Measurements from ENCODE around the gene SLX4IP.

GRCh38 chr20:10465135-10465534, 30.0 kb downstream of the SLX4IP start:
- TF ChIP-seq, protein P1, sequence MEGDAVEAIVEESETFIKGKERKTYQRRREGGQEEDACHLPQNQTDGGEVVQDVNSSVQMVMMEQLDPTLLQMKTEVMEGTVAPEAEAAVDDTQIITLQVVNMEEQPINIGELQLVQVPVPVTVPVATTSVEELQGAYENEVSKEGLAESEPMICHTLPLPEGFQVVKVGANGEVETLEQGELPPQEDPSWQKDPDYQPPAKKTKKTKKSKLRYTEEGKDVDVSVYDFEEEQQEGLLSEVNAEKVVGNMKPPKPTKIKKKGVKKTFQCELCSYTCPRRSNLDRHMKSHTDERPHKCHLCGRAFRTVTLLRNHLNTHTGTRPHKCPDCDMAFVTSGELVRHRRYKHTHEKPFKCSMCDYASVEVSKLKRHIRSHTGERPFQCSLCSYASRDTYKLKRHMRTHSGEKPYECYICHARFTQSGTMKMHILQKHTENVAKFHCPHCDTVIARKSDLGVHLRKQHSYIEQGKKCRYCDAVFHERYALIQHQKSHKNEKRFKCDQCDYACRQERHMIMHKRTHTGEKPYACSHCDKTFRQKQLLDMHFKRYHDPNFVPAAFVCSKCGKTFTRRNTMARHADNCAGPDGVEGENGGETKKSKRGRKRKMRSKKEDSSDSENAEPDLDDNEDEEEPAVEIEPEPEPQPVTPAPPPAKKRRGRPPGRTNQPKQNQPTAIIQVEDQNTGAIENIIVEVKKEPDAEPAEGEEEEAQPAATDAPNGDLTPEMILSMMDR (IDR thresholded peaks at IDR 0.05; ENCODE audit: insufficient read depth, low read depth, low read length) = no peak
- TF ChIP-seq EZH2 (IDR thresholded peaks at IDR 0.05; ENCODE audit: insufficient read depth, low read length) = no peak

Measured in astrocyte (in vitro differentiated cells and primary cell).